Esophagus squamous epithelium (tissue), 5 donors: ENCODE measurements around the gene TNKS1BP1. TPM values are rescaled to one million over a fixed set of nuclear protein-coding genes. Genes with fewer than 3 reads are reported as not detected.

Experiments used
- DNase-seq: peaks from one replicate; lab custom pipeline; 2025; lab: John Stamatoyannopoulos, UW
- H3K27ac ChIP-seq, 4 donors: fragments of 200-600 bp; sonication (generic); one replicate each; pipeline ENCODE4 v1.5.1; 2016 to 2019; ENCODE audit warnings: mild to moderate bottlenecking in 1 of 4
- H3K27me3 ChIP-seq, 4 donors: fragments of 200-600 bp; sonication (generic); 1 replicate in 3 of 4; 2 replicates in 1 of 4; pipeline versions ENCODE4 v1.5.1 to v1.6.0; 2017 to 2021; ENCODE audit warnings: antibody characterized with exemption in 1 of 4
- H3K36me3 ChIP-seq, 3 donors: fragments of 200-600 bp; sonication (generic); one replicate each; pipeline ENCODE4 v1.5.1; 2016 to 2019
- H3K4me1 ChIP-seq, 3 donors: fragments of 200-600 bp; sonication (generic); one replicate each; pipeline ENCODE4 v1.5.1; 2017 to 2019
- H3K4me3 ChIP-seq, 4 donors: fragments of 200-600 bp; sonication (generic); 1 replicate in 3 of 4; 2 replicates in 1 of 4; pipeline ENCODE4 v1.5.1; 2016 to 2019; ENCODE audit warnings: mild to moderate bottlenecking in 2 of 4, moderate library complexity in 1 of 4
- H3K9me3 ChIP-seq, 3 donors: fragments of 200-600 bp; sonication (generic); one replicate each; pipeline ENCODE4 v1.5.1; 2016 to 2019
- CTCF ChIP-seq, 6 experiments: fragments of 450-650 bp in 4 of 6; fragments of 200-600 bp in 2 of 6; sonication (generic) in 2 of 6; IDR thresholded peaks; one replicate each; pipeline ENCODE4 v1.5.1; 2016 to 2019; ENCODE audit warnings: antibody characterized with exemption in 6 of 6, mild to moderate bottlenecking in 4 of 6, moderate library complexity in 4 of 6
- POLR2A ChIP-seq, 4 donors: fragments of 450-650 bp; IDR thresholded peaks; one replicate each; pipeline ENCODE4 v1.6.1; 2017; ENCODE audit warnings: antibody characterized with exemption in 4 of 4, mild to moderate bottlenecking in 4 of 4, moderate library complexity in 3 of 4
- WGBS, 2 donors: methylation state at CpG; one replicate each; pipeline ENCODE4 v1.1.5; 2018; 5-methylcytosine and 5-hydroxymethylcytosine counted together
- intact Hi-C: fragments of 100-400 bp; cut with DNase I; formaldehyde crosslinking; loops from one replicate; pipeline ENCODE4 v1.15.0; 2022
- total RNA-seq, 4 donors: library from RNA; depleted of rRNA; stranded (reverse); fragments of >200 nt; gene quantifications; one replicate each; pipeline ENCODE4 v1.1.0, GENCODE V29; 2016
- donor health status: DM: yes; HTN: yes; CAD: no.

TNKS1BP1 gene
- total RNA-seq, 4 donors from 2014 or later: 94.6 to 212 (median 124) TPM

- no peak overlapping the region for H3K4me3 ChIP-seq
- H3K4me1 ChIP-seq: peaks cover 15 to 46% (median 16%) of the 10 kb centered on the region in 3 donors
- H3K36me3 ChIP-seq: no peaks in the 10 kb centered on the region
- WGBS, 2 donors: 83 to 84% methylated on average over 7 of the region's 7 CpGs
- H3K27me3 ChIP-seq: peaks cover 0 to 4% (median 0%) of the 10 kb centered on the region in 4 donors
- TF ChIP-seq POLR2A (IDR thresholded peaks at IDR 0.05) (no peak), CTCF (IDR thresholded peaks at IDR 0.05) (no peak)
- peaks cover 0 to 2% (median 0%) of the 10 kb centered on the region in 3 donors for H3K9me3 ChIP-seq
- intact Hi-C loops: no loop called here
- peak overlapping the region in 2 of 4 donors; percentile 63 to 69 for H3K27ac ChIP-seq
- no peak for DNase-seq
Observed at GRCh38 chr11:57278721-57279095, 46.0 kb downstream of the TNKS1BP1 start.

DNA sequence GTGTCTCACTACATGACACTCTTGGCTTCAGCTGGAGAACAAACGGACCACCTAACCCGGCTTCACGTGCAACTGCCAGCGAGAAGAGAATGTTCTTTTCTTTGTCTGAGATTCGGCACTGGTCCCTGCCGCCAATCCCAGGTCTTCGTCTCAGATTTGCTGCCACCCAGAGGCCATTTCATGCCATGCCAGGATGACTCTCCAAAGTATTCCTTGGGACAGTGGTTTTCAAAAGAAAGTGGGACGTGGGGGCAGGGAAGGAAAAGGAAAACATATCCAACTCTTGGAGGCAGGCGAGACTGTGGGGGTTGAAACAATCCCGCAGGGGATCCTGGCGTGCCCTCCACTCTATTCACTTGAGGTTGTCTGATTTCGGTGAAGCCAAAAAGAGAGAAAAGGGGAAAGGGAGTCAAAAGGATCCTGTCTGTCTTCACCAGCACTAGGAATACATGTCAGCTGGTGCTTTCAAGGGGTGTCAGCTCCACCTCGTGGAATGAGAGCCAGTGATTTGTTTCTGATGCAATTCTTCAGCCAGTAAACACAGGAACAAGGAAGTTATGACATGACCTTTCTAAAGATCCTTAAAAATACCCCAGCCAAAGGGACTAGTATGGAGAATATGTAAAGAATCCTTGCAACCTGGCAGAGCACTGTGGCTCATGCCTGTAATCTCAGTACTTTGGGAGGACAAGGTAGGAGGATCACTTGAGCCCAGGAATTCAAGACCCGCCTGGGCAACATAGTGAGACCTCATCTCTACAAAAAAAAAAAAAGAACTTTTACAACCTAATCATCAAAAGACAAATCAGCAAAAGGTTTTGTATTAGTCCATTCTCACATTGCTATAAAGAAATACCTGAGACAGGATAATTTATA is 46.7 kb downstream of the TNKS1BP1 start:
- 7 to 9% methylated on average over 12 to 14 of the region's 14 CpGs for WGBS, 2 donors
- H3K27me3 ChIP-seq: peaks cover 0 to 4% (median 0%) of the 10 kb centered on the region in 4 donors
- H3K27ac ChIP-seq: peak overlapping the region; percentile 56 to 87 (median 66)
- no peak for DNase-seq
- H3K9me3 ChIP-seq: peaks cover 0 to 8% (median 6%) of the 10 kb centered on the region in 3 donors
- H3K36me3 ChIP-seq: no peaks in the 10 kb centered on the region
- no peak for TF ChIP-seq POLR2A (IDR thresholded peaks at IDR 0.05)
- TF ChIP-seq CTCF (IDR thresholded peaks at IDR 0.05): peak; percentile 33 to 82 (median 77)
- H3K4me1 ChIP-seq: peaks cover 15 to 39% (median 15%) of the 10 kb centered on the region in 3 donors
- intact Hi-C loops: no loop called here
- peak overlapping the region in 1 of 4 donors; percentile 46 for H3K4me3 ChIP-seq

GRCh38 chr11:57276971-57277675 is 47.6 kb downstream of the TNKS1BP1 start:
- H3K4me3 ChIP-seq: peak overlapping the region in 1 of 4 donors; percentile 46
- peak overlapping the region; percentile 56 to 87 (median 66) for H3K27ac ChIP-seq
- no peak for DNase-seq
- no peaks in the 10 kb centered on the region for H3K36me3 ChIP-seq
- 32 to 40% methylated on average over 6 of the region's 6 CpGs for WGBS, 2 donors
- intact Hi-C loops: no loop called here
- H3K4me1 ChIP-seq: peaks cover 15 to 34% (median 15%) of the 10 kb centered on the region in 3 donors
- peaks cover 0 to 10% (median 8%) of the 10 kb centered on the region in 3 donors for H3K9me3 ChIP-seq
- H3K27me3 ChIP-seq: no peaks in the 10 kb centered on the region
- no peak for TF ChIP-seq CTCF (IDR thresholded peaks at IDR 0.05)
- no peak for TF ChIP-seq POLR2A (IDR thresholded peaks at IDR 0.05)

GRCh38 chr11:57276169-57276970 is 48.4 kb downstream of the TNKS1BP1 start:
- no peaks in the 10 kb centered on the region for H3K36me3 ChIP-seq
- no peak for TF ChIP-seq POLR2A (IDR thresholded peaks at IDR 0.05)
- TF ChIP-seq CTCF (IDR thresholded peaks at IDR 0.05): no peak
- no peaks in the 10 kb centered on the region for H3K27me3 ChIP-seq
- H3K4me1 ChIP-seq: peaks cover 15 to 34% (median 15%) of the 10 kb centered on the region in 3 donors
- intact Hi-C loops: no loop called here
- H3K27ac ChIP-seq: peak overlapping the region in 3 of 4 donors; percentile 9 to 87 (median 69)
- WGBS, 2 donors: 60 to 67% methylated on average over 3 of the region's 3 CpGs
- no peak for DNase-seq
- peaks cover 0 to 10% (median 8%) of the 10 kb centered on the region in 3 donors for H3K9me3 ChIP-seq
- H3K4me3 ChIP-seq: no peak overlapping the region
